HepG2 (cell line): Measurements from ENCODE around the gene DENND4A. TPM values are rescaled to one million over a fixed set of nuclear protein-coding genes. Genes with fewer than 3 reads are reported as not detected.

Source experiments
- microRNA-seq: library from miRNA; unstranded; fragments of <30 nt; microRNA quantifications from one replicate; pipeline ENCODE4, GENCODE V29; 2020
- polyA plus RNA-seq, 8 experiments: library from polyadenylated mRNA; depleted of rRNA in 3 of 8; stranded (reverse) in 7 of 8; unstranded in 1 of 8; fragments of >200 nt; fragmentation: Illumina TruSeq in 4 of 8; extraction: Trizol in 4 of 8; gene quantifications; 2 replicates each; pipeline versions ENCODE4 v1.2.1 to v1.2.3, GENCODE V29; 2011 to 2016; ENCODE audit warnings: low read depth in 4 of 8, missing spikeins in 1 of 8, mixed read lengths in 1 of 8; ENCODE audit not compliant: insufficient read depth in 1 of 8
- small RNA-seq, 3 experiments: library from RNA; depleted of rRNA; stranded (forward); fragments of <200 nt; gene quantifications; one replicate each; pipeline ENCODE3, GENCODE V24; 2012; ENCODE audit warnings: low read depth in 2 of 3, low replicate concordance in 1 of 3; ENCODE audit not compliant: insufficient read length in 3 of 3, insufficient read depth in 2 of 3
- total RNA-seq, 5 experiments: library from RNA; depleted of rRNA; stranded (reverse); fragments of >200 nt; fragmentation: Illumina TruSeq; extraction: Trizol; gene quantifications; 2 replicates each; pipeline ENCODE4 v1.2.3, GENCODE V29; 2016; ENCODE audit warnings: low read depth in 1 of 5

DENND4A gene
- total and polyA plus RNA-seq, 2 of the 13 experiments (the other 11 are each of a cell fraction or from before 2014, with no cell fraction given) = 13.2 to 18.6 TPM

Small RNAs within 50 kb of the gene (microRNA-seq; reads per million reads assigned to microRNA genes)
- 0.51 reads per million for gene MIR4511

Small RNAs within 50 kb of the gene (small RNA-seq; reads per million reads assigned to genes)
- gene MIR4511 (0 to 0.33 (median 0) reads per million in 3 experiments), gene SNORD13E (0 to 0.20 (median 0) reads per million in 3 experiments)

Other genes starting within 250 kb of the DENND4A start
- gene INTS14, start 181.2 kb downstream of the DENND4A start, total RNA-seq (2016; rRNA removed; fragmentation: Illumina TruSeq; extraction: Trizol) = 52.0 and 57.8 TPM in 2 replicates
- gene INTS14, start 181.2 kb downstream of the DENND4A start, polyA plus RNA-seq (2011; rRNA removed) = 32.9 and 41.4 TPM in 2 replicates
- 6.8 and 8.3 TPM in 2 replicates for gene SLC24A1, start 170.4 kb downstream of the DENND4A start, total RNA-seq (2016; rRNA removed; fragmentation: Illumina TruSeq; extraction: Trizol)
- 4.8 and 5.9 TPM in 2 replicates for gene SLC24A1, start 170.4 kb downstream of the DENND4A start, polyA plus RNA-seq (2011; rRNA removed)
- gene RAB11A, start 77.2 kb upstream of the DENND4A start, total RNA-seq (2016; rRNA removed; fragmentation: Illumina TruSeq; extraction: Trizol) = 161 and 241 TPM in 2 replicates
- gene RAB11A, start 77.2 kb upstream of the DENND4A start, polyA plus RNA-seq (2011; rRNA removed) = 129 and 162 TPM in 2 replicates